ENCODE data around the gene KPTN.

The KPTN gene

GRCh38 chr19:47464675-47465419, 19.2 kb downstream of the KPTN start:
- no peak for DNase-seq

GRCh38 chr19:47461876-47462275, 22.1 kb downstream of the KPTN start:
- no peak for DNase-seq

GRCh38 chr19:47459477-47459876, 24.5 kb downstream of the KPTN start:
- DNase-seq = no peak

- no peak for DNase-seq
Observed at GRCh38 chr19:47458672-47459071, 25.3 kb downstream of the KPTN start.

GRCh38 chr19:47456721-47457474, 27.1 kb downstream of the KPTN start:
- DNase-seq = no peak

- no peak for DNase-seq
Observed at GRCh38 chr19:47450478-47450877, 33.5 kb downstream of the KPTN start.

GRCh38 chr19:47448360-47448727, 35.7 kb downstream of the KPTN start:
- DNase-seq = no peak

GRCh38 chr19:47447470-47448359, 36.3 kb downstream of the KPTN start:
- peak in 3 of 4 experiments; percentile 25 to 42 (median 34) for DNase-seq

GRCh38 chr19:47446534-47447469, 37.2 kb downstream of the KPTN start:
- no peak for DNase-seq

GRCh38 chr19:47445937-47446402, 38.0 kb downstream of the KPTN start:
- DNase-seq = peak in 3 of 4 experiments; percentile 22 to 57 (median 53)

- DNase-seq = no peak
Observed at GRCh38 chr19:47445527-47445926, 38.5 kb downstream of the KPTN start.

GRCh38 chr19:47444388-47444821, 39.6 kb downstream of the KPTN start:
- peak in 2 of 4 experiments; percentile 15 to 43 for DNase-seq

- DNase-seq = no peak
Observed at GRCh38 chr19:47443331-47443730, 40.7 kb downstream of the KPTN start.

- no peak for DNase-seq
Observed at GRCh38 chr19:47438793-47439220, 45.2 kb downstream of the KPTN start.

- DNase-seq = no peak
Observed at GRCh38 chr19:47437500-47437899, 46.5 kb downstream of the KPTN start.

GRCh38 chr19:47436712-47437401, 47.2 kb downstream of the KPTN start:
- peak; percentile 47 to 79 (median 78) for DNase-seq

- DNase-seq = no peak
Observed at GRCh38 chr19:47435883-47436417, 48.1 kb downstream of the KPTN start.

GRCh38 chr19:47435196-47435595, 48.8 kb downstream of the KPTN start:
- DNase-seq = no peak

GRCh38 chr19:47434088-47434487, 49.9 kb downstream of the KPTN start:
- no peak for DNase-seq

- DNase-seq = no peak
Observed at GRCh38 chr19:47433121-47433520, 50.9 kb downstream of the KPTN start.

- no peak for DNase-seq
Observed at GRCh38 chr19:47432499-47432898, 51.5 kb downstream of the KPTN start.

All from activated naive CD4-positive, alpha-beta T cell (primary cell).